H1 (cell line): ENCODE data around the gene ARHGEF4. TPM values are rescaled to one million over a fixed set of nuclear protein-coding genes. Genes with fewer than 3 reads are reported as not detected.

Source experiments
- ATF2 ChIP-seq: IDR thresholded peaks from 2 replicates; pipeline ENCODE4 v1.6.1; 2012; ENCODE audit warnings: low read length, inconsistent platforms
- CTCF ChIP-seq, 3 experiments: IDR thresholded peaks; 1 replicate in 2 of 3; 2 replicates in 1 of 3; pipeline versions ENCODE4 v1.5.1 to v1.6.1; 2011; ENCODE audit warnings: low read length in 3 of 3, mild to moderate bottlenecking in 3 of 3, inconsistent platforms in 2 of 3, low read depth in 1 of 3, moderate library complexity in 1 of 3; ENCODE audit not compliant: insufficient read depth in 1 of 3; ENCODE audit errors: control extremely low read depth in 1 of 3
- POLR2AphosphoS5 ChIP-seq: IDR thresholded peaks from 2 replicates; pipeline ENCODE4 v1.6.1; 2011; ENCODE audit warnings: low read depth, low read length
- polyA plus RNA-seq, 7 experiments: library from polyadenylated mRNA; depleted of rRNA in 3 of 7; stranded (reverse) in 5 of 7; unstranded in 2 of 7; fragments of >200 nt in 5 of 7; fragments of 200-250 nt in 2 of 7; gene quantifications; 1 replicate in 5 of 7; 2 replicates in 1 of 7; 4 replicates in 1 of 7; pipeline versions ENCODE4 v1.2.1 to v1.2.3, GENCODE V29; 2011 to 2013; ENCODE audit warnings: missing spikeins in 2 of 7, mixed read lengths in 2 of 7
- total RNA-seq: library from RNA; stranded (reverse); fragmentation: NEBNext Ultra II Directional; extraction: Animal tissue kit (Norgen Biotek cat#: 25700); gene quantifications from 2 replicates; pipeline ENCODE4 v1.2.1, GENCODE V29; 2021

The ARHGEF4 gene
- total and polyA plus RNA-seq, 2 of the 8 experiments (the other 6 are each of a cell fraction or from before 2014, with no cell fraction given), result 10.6 to 14.6 TPM

- TF ChIP-seq ATF2 (no peak), CTCF (IDR thresholded peaks at IDR 0.05; ENCODE audit: control extremely low read depth in 1 of 3, insufficient read depth in 1 of 3, low read depth in 1 of 3, low read length in 3 of 3) (no peak), POLR2AphosphoS5 (no peak)
Observed at GRCh38 chr2:130883496-130883895, 46.8 kb downstream of the ARHGEF4 start (continued).
